Fibroblast of villous mesenchyme (primary cell): Measurements from ENCODE around the gene MLXIP. TPM values are rescaled to one million over a fixed set of nuclear protein-coding genes. Genes with fewer than 3 reads are reported as not detected.
"Not testable (repeated sequence)": the region's sequence is repeated elsewhere in the genome, so short reads cannot be mapped to it uniquely, and the experiment has no call there.

Experiments
- DNase-seq: peaks from one replicate; pipeline ENCODE4 v3.0.0-alpha.2; 2010; ENCODE audit warnings: low read depth
- H3K4me3 ChIP-seq: 2 replicates; pipeline ENCODE4 v1.5.1; 2011; ENCODE audit warnings: low read depth, mild to moderate bottlenecking, low read length
- total RNA-seq: library from RNA; depleted of rRNA; stranded (reverse); fragments of >200 nt; gene quantifications from 2 replicates; pipeline ENCODE4 v1.2.3, GENCODE V29; 2012
- TF ChIP-seq, protein P1 (sequence below): IDR thresholded peaks from 2 replicates; pipeline ENCODE4 v1.5.1; 2012; ENCODE audit warnings: low read depth, mild to moderate bottlenecking, low read length; ENCODE audit not compliant: insufficient read depth

Gene MLXIP
- total RNA-seq, 1 donor, result 16.4 TPM

- TF ChIP-seq, protein P1, sequence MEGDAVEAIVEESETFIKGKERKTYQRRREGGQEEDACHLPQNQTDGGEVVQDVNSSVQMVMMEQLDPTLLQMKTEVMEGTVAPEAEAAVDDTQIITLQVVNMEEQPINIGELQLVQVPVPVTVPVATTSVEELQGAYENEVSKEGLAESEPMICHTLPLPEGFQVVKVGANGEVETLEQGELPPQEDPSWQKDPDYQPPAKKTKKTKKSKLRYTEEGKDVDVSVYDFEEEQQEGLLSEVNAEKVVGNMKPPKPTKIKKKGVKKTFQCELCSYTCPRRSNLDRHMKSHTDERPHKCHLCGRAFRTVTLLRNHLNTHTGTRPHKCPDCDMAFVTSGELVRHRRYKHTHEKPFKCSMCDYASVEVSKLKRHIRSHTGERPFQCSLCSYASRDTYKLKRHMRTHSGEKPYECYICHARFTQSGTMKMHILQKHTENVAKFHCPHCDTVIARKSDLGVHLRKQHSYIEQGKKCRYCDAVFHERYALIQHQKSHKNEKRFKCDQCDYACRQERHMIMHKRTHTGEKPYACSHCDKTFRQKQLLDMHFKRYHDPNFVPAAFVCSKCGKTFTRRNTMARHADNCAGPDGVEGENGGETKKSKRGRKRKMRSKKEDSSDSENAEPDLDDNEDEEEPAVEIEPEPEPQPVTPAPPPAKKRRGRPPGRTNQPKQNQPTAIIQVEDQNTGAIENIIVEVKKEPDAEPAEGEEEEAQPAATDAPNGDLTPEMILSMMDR, result no peak
- H3K4me3 ChIP-seq, result no peak within 1 kb of the TSS
- DNase-seq, result no peak
These were observed 95.7 kb downstream of the MLXIP start, which contains the start of gene IL31 for GRCh38 chr12:122174155-122174845. TSS of gene IL31 (minus strand) at chr12:122174221. CDS start at chr12:122174172, 49 bp downstream.

DNA sequence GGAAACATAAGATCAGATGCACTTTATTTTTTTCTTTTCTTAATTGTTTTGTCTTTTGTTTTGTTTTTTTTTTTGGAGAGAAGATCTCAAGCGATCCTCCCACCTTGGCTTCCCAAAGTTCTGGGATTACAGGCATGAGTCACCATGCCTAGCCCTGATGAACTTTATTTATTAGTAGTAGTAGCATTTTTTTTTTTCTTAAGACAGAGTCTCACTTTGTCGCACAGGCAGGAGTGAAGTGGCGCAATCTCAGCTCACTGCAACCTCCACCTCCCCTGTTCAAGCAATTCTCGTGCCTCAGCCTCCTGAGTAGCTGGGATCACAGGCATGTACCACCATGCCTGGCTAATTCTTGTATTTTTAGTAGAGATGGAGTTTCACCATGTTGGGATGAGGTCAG lies 97.9 kb downstream of the MLXIP start:
- not testable (repeated sequence) for H3K4me3 ChIP-seq
- peak; percentile 50 for DNase-seq

GRCh38 chr12:122182887-122183587 lies 104.5 kb downstream of the MLXIP start, which contains the start of gene LRRC43:
TSS of gene LRRC43 (plus strand) at chr12:122183123. CDS start at chr12:122183145, 22 bp downstream.
- peak; percentile 33 for DNase-seq
- TF ChIP-seq, protein P1, result no peak
- H3K4me3 ChIP-seq, result peak within 1 kb of the TSS; percentile 58

GRCh38 chr12:122183588-122183940 lies 105.0 kb downstream of the MLXIP start:
- peak overlapping the region; percentile 58 for H3K4me3 ChIP-seq
- DNase-seq, result no peak
- TF ChIP-seq, protein P1, result no peak

DNA sequence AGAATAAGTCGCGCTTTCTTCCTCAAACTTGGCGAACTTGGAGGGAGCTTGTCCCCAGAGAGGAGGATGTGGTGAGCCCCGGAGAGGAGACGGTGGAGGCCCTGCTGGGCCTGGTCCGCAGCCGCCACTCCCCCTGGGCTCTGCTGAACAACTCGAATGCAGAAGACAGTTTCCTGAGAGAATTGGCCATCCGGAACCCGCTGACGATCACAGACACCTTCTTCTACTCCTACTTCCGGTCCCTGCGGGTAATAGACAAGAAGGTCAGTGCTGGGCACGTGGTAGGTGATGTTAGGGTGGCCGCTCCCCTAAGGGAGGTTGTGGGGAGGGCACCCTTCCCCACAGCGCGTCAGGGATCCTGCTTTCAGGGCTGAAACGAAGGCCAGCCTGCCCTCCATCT lies 106.0 kb downstream of the MLXIP start:
- no peak overlapping the region for H3K4me3 ChIP-seq
- TF ChIP-seq, protein P1, result no peak

GRCh38 chr12:122185079-122185478 lies 106.5 kb downstream of the MLXIP start:
- DNase-seq, result no peak
- TF ChIP-seq, protein P1, result no peak
- no peak overlapping the region for H3K4me3 ChIP-seq

More for the DNA sequence above, 106.0 kb downstream of the MLXIP start:
- no peak for DNase-seq

GRCh38 chr12:122185494-122186082 lies 107.0 kb downstream of the MLXIP start:
- no peak overlapping the region for H3K4me3 ChIP-seq
- DNase-seq, result no peak
- TF ChIP-seq, protein P1, result no peak
